Measurements from ENCODE around the gene C19orf85.

The C19orf85 gene

DNA sequence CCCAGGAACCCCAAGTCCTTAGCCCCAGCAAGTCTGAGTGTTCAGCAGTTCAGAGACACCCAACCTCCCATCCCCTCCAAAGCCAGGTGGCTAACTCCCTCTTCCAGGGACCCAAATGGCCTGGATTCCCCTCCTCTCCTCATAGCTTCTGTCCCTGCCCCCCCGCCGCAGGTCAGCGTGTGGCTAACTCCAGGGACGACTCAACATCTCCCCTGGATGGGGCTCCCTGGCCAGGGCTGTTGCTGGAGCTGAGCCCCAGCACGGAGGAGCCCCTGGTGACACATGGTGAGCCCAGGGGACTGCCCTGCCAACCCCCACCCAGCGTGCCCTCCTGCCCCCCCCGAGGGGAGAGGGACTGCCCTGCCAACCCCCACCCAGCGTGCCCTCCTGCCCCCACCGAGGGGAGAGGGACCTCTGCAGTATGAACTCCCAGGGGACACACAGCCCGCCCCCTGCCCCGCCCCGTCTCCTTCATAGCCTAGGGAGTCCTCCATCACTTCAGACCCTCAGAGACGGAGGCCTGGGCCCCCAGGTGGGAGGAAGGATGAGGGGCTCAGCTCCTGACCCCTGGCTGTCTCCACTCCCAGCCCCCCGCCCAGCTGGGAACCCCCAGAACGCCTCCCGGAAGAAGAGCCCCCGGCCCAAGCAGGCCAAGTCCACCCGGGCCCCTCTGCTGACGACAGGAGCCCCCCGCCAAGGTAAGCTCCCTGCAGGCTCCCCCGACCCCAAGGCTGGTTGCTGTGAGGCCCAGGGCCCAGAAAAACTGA is 25.3 kb upstream of the C19orf85 start:
- FAIRE-seq (no peak), DNase-seq (ENCODE audit: low spot score) (no peak)

DNA sequence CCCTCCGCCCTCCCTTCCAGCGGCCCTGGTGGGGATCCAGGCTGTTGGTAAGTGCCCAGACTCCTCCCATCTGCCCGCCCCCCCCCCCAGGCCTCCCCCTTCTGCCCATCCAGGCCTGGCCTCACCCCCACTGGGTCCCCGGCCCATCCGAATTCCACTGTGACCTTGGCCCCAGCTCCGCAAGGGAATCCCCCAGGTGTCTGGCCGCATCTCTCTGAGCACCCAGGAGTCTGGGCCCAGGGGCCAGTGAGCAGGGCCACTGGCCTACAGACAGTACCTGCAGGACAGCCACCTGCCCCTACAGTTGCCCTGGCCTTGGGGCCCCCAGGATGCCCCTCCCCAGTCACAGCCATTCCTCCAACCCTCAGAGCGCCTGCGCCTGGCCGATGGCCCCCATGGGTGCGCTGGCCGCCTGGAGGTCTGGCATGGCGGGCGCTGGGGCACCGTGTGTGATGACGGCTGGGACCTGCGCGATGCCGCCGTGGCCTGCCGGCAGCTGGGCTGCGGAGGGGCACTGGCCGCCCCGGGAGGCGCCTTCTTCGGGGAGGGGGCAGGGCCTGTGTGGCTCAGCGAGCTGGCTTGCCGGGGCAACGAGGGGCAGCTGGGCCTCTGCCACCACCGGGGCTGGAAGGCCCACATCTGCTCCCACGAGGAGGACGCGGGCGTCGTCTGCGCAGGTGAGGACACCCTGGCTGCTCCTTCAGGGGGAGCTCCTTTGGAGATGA is 24.6 kb upstream of the C19orf85 start:
- DNase-seq (ENCODE audit: low spot score) = no peak
- no peak for FAIRE-seq

DNA sequence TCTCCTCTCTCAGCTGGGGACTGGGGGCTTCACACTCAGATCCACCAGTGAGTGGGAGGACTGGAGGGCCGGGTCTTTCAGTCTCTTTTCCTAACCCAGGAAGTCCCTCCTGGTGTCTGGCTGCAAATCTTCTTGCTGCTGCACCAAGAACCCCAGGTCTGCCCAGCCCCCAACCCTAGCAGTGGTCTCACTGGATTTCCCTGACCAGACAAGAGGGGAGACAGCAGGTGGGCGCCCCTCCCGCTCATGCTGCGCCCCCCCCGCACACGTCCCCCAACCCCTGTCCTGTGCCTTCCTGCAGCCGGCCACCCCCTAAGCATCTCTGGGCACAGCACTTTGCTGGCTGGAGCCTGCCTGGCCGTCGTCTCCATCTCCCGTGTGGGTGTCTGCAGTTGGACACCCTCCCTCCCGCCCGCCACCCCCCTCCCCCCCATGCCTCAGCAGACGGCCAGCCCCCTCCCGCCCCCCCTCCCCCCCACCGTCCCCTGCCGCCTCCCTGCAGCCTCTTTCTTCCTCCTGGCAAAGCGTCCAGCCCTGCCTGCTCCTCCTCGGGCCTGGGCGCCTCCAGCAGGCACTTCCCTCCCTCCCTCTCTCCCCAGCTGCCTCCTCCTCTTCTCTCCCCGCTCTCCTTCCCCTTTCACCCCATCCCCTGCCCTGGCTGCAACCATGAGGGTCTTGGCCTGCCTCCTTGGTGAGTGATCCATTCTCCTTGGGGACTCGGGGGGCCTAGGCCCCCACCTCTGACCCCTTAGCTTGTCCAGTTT is 23.6 kb upstream of the C19orf85 start, which contains the start of gene SSC5D:
SSC5D (plus strand) TSS at position 513 of the 764 bp plus-strand sequence; CDS start at position 667, 154 bp downstream.
- FAIRE-seq = no peak
- DNase-seq (ENCODE audit: low spot score) = peak; percentile 43

DNA sequence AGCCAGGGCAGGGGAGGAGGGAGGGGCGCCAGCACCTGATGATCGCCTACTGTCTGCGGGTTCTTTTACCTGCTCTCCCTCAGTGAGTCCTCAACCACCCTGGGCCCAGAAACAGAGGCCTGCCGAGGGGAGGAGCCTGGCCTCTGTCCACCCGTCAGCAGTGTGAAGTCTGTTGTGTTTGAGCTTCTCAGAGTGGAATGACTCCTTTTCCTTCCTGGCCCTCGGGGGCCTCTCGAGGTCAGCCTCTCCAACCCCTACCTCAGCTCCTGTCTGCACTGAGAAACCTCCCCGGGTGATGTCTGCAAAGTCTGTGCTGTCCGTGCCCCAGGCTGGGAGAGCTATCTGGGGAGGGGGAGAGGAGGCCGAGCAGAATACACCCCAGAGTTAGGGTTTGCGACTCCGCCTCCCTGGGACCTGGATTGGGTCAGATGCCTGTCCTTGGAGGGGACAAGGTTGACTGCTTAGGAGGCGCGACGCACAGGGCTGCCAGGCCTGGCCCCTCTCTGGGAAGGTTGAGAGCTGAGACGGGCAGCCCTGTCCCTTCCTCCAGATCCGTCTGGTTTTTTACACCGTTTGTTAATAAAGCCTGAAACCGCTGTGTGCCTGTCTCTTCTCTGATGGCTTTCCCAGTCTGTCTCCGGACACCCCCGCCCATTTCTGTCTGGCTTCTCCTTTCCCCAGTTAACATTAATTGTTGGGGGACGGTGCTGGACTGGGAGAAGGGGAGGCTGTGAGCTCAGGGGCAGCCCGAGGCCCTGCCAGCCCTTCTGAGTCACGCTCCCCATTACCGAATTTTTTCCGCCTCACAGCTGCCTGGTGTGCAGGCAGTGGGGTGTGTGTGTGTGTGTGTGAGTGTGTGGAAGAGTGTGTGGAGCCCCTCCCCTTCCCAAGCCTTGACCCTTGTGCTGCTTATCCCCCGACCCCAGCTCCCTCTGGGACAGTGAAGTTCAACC is 22.7 kb upstream of the C19orf85 start:
- DNase-seq (ENCODE audit: low spot score) = no peak
- peak; percentile 35 for FAIRE-seq

DNA sequence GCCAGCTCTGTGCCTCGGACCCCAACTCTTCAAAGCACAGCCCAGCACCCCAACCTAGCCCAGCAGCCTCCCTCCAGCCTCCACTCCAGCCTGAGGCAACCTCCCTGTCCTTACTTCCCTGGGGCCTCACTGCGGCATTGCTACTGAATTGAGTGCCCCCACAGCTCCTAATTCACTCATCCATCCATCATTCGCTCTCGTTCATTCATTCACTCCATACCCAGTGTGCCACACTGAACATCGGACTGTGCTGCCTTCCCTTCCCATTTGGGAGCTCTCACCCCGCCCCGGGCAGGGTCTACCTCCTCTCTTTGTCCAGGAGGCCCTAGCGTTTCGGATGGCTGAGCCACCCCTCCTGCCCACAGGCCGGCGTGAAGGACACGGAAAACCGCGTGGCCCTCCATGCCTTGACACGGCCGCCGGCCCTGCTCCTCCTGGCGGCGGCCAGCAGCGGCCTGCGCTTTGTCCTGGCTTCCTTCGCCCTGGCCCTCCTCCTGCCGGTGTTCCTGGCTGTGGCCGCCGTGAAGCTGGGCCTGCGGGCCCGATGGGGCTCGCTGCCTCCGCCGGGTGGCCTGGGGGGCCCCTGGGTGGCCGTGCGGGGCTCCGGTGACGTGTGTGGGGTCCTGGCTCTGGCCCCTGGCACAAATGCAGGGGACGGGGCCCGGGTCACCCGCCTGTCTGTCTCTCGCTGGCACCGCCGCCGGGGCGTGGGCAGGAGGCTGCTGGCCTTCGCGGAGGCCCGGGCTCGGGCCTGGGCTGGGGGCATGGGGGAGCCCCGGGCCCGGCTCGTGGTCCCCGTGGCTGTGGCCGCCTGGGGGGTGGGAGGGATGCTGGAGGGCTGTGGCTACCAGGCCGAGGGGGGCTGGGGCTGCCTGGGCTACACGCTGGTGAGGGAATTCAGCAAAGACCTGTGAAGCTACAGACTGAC is 21.8 kb upstream of the C19orf85 start:
- no peak for DNase-seq (ENCODE audit: low spot score)

DNA sequence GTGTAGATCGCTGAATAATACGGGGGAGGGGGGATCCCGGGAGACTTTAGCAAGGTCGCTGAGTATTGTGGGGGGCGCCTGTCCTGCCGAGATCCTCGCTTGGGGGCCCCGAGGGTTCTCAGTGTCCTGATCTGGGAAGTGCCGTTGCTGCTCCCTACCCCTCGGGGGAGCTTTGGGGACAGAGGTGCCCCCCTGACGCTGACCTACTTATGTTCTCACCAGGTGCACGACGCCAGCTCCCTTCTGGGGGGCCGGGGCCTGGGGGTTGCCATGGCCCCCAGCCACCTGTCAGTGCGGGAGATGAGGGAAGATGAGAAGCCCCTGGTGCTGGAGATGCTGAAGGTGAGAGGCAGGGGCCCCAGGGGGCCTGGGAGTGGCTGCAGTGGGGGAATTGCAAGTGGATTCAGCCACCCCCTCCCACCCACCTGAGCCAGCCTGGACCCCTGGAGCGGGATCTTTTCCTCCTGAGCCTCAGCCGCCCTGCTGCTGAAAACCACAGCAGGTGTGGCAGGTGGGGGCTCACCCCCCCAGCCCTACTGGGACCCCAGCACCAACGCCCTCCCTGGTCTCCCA is 21.0 kb upstream of the C19orf85 start:
- DNase-seq (ENCODE audit: low spot score) (no peak), FAIRE-seq (no peak)

More for the DNA sequence above, 21.8 kb upstream of the C19orf85 start:
- FAIRE-seq = no peak

DNA sequence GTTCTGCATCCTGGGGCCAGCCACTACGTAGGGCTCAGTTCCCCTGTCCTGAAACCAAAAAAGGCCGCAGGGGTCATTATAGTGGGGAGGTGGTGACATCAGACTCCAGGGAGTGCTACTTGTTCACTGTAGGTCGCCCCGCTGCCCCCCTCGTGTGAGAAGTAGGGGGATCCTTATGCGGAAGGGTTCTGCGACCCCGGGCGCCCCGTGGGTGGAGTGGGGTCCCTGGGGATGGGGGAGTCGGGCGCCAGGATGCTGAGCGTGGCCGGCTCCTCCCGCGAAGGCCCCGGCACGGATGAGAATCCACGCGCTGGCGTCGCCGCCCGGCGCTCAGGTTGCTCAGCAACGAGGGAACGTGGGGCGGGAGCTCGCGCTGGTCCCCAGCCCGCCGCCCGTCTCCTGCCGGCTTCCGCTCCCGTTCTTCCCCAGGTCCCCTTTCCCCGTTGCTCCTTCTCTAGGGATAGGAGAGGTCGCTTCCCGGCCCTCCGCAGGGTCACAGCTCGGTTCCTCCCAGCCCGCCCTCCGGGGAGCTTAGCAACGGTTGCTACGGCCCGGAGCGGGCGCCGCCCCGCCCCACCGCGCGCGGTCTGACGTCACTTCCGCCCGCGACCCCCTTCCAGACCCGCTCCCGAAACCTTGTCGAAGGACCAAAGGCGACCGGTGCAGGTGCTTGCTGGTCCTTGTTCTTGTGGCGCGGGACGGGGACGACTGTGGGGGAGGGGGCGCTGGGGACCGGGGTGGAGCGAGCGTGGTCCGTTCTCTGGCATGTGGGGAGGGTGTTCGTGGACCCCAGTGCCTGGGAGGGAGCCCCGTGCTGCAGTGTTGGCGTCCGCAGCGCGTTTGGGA is 20.3 kb upstream of the C19orf85 start, which contains the start of gene NAT14:
NAT14 (plus strand) TSS at position 596 of the 846 bp plus-strand sequence. CDS start 521 bp downstream, outside the sequence.
- DNase-seq (ENCODE audit: low spot score) (peak; percentile 88), FAIRE-seq (peak; percentile 89)

DNA sequence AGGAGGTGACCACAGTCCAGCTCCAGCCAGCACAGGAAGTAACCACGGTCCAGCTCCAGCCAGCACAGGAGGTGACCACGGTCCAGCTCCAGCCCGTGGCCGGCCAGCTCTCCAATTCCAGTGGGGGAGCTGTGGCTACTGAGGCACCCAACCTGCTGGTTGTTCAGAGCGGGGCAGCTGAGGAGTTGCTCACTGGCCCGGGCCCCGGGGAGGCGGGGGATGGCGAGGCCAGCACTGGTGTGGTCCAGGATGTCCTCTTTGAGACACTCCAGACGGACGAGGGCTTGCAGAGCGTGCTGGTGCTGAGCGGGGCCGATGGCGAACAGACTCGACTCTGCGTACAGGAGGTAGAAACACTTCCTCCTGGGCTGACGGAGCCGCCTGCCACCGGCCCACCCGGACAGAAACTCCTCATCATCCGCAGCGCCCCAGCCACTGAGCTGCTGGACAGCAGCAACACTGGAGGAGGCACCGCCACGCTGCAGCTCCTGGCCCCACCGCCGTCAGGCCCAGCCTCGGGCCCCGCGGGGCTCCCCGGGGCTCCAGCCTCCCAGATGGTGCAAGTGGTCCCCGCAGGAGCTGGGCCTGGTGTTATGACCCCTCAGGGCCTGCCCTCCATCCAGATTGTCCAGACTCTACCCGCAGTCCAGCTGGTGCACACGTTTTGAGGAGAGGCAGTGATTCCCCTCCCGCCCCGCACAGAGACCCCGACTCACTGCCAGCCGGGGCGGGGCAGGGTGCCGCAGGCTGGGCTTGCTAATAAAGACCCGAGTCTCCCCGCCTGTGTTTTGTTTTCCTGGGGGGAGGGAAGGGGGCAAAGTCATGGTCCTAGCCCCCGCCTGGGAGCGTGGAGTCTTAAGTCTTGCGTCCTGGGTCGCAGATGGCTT is 19.4 kb upstream of the C19orf85 start:
- FAIRE-seq (no peak), DNase-seq (ENCODE audit: low spot score) (no peak)

DNA sequence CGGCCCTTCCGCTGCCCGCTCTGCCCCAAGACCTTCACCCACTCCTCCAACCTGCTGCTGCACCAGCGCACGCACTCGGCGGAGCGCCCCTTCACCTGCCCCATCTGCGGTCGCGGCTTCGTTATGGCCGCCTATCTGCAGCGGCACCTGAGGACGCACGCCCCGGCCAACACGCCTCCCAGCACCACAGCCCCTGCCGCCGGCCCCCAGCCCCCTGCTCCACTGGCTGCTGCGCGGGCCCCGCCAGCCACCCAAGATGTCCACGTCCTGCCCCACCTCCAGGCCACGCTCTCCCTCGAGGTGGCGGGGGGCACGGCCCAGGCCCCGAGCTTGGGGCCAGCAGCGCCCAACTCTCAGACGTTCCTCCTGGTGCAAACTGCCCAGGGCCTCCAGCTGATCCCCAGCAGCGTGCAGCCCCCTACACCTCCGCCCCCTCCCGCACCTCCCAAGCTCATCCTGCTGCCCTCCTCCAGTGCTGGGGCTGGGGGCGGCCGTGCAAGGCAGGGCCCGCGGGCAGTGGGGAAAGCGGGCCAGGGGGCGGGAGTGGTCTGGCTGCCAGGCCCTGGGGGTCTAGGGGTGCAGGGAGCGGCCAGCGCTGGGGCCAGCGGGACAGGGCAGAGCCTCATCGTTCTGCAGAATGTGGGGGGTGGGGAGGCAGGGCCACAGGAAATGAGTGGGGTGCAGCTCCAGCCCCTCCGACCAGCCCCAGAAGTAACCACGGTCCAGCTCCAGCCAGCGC is 18.6 kb upstream of the C19orf85 start:
- FAIRE-seq (no peak), DNase-seq (ENCODE audit: low spot score) (no peak)

DNA sequence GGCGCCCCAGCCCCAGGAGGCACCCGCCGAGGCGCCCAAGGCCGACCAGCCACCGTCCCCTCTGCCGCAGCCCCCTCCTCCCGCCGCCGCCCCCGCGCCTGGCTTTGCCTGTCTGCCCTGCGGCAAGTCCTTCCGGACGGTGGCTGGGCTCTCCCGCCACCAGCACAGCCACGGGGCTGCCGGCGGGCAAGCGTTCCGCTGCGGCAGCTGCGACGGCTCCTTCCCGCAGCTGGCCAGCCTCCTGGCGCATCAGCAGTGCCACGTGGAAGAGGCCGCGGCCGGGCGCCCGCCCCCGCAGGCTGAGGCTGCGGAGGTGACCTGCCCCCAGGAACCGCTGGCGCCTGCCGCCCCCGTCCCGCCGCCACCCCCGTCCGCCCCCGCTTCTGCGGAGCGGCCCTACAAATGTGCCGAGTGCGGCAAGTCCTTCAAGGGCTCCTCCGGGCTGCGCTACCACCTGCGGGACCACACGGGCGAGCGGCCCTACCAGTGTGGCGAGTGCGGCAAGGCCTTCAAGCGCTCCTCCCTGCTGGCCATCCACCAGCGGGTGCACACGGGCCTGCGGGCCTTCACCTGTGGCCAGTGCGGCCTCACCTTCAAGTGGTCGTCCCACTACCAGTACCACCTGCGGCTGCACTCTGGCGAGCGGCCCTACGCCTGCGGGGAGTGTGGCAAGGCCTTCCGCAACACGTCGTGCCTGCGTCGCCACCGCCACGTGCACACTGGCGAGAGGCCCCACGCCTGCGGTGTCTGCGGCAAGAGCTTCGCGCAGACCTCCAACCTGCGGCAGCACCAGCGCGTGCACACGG is 17.8 kb upstream of the C19orf85 start:
- no peak for DNase-seq (ENCODE audit: low spot score)
- FAIRE-seq = no peak

DNA sequence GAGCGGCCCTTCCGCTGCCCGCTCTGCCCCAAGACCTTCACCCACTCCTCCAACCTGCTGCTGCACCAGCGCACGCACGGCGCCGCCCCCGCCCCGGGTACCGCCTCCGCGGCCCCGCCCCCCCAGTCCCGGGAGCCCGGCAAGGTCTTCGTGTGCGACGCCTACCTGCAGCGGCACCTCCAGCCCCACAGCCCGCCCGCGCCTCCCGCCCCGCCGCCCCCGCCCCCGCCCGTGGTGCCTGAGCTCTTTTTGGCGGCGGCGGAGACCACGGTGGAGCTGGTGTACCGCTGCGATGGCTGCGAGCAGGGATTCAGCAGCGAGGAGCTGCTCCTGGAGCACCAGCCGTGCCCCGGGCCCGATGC is 17.2 kb upstream of the C19orf85 start:
- DNase-seq (ENCODE audit: low spot score) (no peak), FAIRE-seq (no peak)

DNA sequence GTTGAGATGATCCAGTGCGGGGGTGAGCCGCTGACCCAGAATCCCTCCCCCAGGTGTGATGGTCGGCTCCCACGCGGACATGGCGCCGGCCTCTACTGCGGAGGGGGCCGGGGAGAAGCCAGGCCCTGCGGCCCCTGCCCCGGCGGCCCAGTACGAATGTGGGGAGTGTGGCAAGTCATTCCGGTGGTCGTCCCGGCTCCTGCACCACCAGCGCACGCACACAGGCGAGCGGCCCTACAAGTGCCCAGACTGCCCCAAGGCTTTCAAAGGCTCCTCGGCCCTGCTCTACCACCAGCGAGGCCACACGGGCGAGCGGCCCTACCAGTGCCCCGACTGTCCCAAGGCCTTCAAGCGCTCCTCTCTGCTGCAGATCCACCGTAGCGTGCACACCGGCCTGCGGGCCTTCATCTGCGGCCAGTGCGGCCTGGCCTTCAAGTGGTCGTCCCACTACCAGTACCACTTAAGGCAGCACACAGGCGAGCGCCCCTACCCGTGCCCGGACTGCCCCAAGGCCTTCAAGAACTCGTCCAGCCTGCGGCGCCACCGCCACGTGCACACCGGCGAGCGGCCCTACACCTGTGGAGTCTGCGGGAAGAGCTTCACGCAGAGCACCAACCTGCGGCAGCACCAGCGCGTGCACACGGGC is 16.7 kb upstream of the C19orf85 start:
- FAIRE-seq = no peak
- no peak for DNase-seq (ENCODE audit: low spot score)

DNA sequence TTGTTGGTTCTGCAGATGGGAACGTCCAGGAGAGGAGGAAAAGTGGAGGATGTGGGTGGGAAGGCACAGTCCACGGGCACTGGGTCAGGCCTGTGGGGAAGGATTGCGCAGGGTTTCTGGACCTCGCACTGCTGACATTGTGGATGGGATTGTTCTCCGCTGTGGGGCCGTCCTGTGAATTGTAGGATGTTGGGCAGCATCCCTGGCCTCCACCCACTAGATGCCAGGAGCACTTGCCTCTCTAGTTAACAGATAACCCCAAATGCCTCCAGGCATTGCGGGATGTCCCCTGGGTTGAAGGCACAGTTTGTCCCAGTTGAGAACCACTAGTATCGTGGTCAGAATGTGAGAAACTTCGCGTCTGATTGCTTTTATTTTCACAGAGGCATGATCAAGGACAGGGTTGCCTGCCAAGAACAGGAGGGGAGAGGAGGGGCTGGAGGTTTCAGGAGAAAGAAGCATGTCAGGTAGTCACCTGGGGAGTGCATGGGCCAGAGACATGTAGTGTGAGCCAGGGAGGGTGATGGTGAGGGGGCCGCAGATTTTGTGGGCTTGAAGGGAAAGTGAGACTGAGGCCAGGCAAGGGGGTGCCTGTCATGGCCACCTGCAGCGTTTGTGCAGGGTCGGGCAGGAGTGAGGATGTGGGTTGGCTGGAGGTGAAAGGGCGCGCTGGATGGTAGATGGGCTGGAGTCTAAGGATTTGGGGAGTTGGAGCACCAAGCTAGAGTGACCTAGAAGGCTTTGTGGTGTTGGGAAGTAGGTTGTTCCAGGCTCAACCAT is 15.1 kb upstream of the C19orf85 start:
- no peak for FAIRE-seq
- no peak for DNase-seq (ENCODE audit: low spot score)

DNA sequence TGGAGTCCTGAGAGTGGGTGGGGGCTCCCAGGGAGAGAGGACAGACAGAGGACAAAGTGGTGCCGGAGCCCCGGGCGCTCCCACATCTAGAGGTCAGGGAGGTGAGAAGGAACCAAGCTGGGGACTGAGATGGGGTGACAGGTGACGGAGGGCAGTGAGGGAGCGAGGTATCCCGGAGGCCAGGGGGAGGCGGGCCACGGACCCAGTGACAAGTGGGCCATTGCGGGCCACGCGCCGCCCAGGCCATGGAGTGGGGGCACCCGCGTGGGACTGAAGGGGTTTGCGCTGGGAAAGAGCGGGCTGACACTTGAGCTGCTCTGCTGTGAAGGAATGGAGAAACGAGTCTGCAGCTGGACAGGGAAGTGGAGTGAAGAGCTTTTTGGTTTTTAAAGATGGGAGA is 14.5 kb upstream of the C19orf85 start:
- no peak for FAIRE-seq

DNA sequence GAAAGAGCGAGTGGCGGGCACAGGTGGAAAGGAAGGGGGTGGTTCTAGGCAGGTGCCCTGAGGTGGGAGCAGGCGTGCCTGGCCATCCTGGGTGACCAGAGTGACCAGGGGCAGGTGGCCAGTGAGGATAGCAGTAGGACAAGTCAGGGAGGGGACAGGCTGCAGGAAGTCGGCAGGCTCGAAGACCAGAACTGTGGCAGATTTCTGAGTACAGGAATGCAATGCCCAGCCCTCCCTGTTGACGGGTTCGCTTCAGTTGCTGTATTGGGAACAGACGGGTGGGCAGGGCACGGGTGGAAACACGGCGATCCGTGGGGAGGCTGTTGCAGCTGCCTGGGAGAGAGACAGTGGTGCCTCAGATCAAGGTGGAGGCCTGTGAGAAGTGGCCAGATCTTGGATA is 13.8 kb upstream of the C19orf85 start:
- no peak for FAIRE-seq

More for the DNA sequence above, 14.5 kb upstream of the C19orf85 start:
- DNase-seq (ENCODE audit: low spot score) = no peak

More for the DNA sequence above, 13.8 kb upstream of the C19orf85 start:
- DNase-seq (ENCODE audit: low spot score) = no peak

Measured in urothelium cell line (cell line).